Measurements from ENCODE around the gene CCNH.

CCNH gene

GRCh38 chr5:87354496-87354895 is 58.2 kb downstream of the CCNH start:
- no peak for DNase-seq

DNA sequence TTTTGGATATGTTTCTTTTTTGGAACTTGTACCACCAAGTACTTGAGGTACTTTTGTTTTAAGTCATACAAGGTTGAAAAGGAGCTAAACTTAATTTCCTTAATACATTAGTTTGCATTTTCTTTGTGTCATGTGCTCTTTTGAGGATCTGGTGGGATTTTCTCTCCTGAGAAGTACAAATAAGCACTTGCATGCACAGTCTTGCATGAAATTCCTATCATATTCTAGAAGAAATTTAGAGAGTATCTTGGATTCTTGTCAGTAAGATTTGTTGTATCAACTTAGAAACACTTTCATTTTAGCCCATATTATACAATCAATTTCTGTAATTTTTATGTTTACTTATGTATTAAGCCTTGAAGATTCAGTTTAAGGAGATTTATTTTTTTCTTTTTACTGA is 64.9 kb downstream of the CCNH start:
- no peak for DNase-seq

- no peak for DNase-seq
Measured at GRCh38 chr5:87347272-87347671, 65.5 kb downstream of the CCNH start.
